ENCODE measurements around the gene CIRBP. TPM values are rescaled to one million over a fixed set of nuclear protein-coding genes. Genes with fewer than 3 reads are reported as not detected.

Gene CIRBP
- total RNA-seq, 2 experiments from 2014 or later, result 278 to 309 TPM

- H3K9me2 ChIP-seq (ENCODE audit: insufficient read depth, low read length), result no peaks in the 10 kb centered on the region
- H3K4me1 ChIP-seq (ENCODE audit: insufficient read depth, low read length, poor library complexity, severe bottlenecking), result peaks cover 69% of the 10 kb centered on the region
- H3K36me3 ChIP-seq (ENCODE audit: insufficient read depth, low read length), result peaks cover 72% of the 10 kb centered on the region
- no peak for TF ChIP-seq EZH2phosphoT487 (IDR thresholded peaks at IDR 0.05; ENCODE audit: borderline replicate concordance, low read depth, low read length)
- TF ChIP-seq CTCF (conservative IDR thresholded peaks at IDR 0.05; ENCODE audit: low read length), result no peak
- TSS peak; percentile 76 for BruUV-seq (replicated peaks)
- intact Hi-C loops (cut with micrococcal nuclease; ENCODE audit: unreplicated experiment), result no loop called here
- H2AFZ ChIP-seq (ENCODE audit: low read length), result no peak overlapping the region
- H4K20me1 ChIP-seq (ENCODE audit: insufficient read depth, low read length), result peaks cover 3% of the 10 kb centered on the region; the same call in 1 of the 2 replicates
- CTCF ChIA-PET (ENCODE audit: unreplicated experiment), result no interaction called here
- peak overlapping the region; percentile 82 for H3K4me3 ChIP-seq (ENCODE audit: low read depth, low read length, poor library complexity, severe bottlenecking)
- peaks cover 62% of the 10 kb centered on the region for H3K79me2 ChIP-seq (ENCODE audit: insufficient read depth, low read depth, low read length)
- peak overlapping the region; percentile 92 for H3K27ac ChIP-seq (ENCODE audit: low read depth, low read length, poor library complexity, severe bottlenecking)
- peak overlapping the region; percentile 100 for H3K4me2 ChIP-seq (ENCODE audit: low read length)
- POLR2A ChIA-PET, result interaction anchor here (1.0 kb wide), 1 partner anchor 77 kb away, joined by 3 read pairs; no protein-coding TSS in a partner anchor
- DNase-seq (ENCODE audit: low spot score), result no peak
- no peaks in the 10 kb centered on the region for H3K9me3 ChIP-seq (ENCODE audit: low read length)
Observed at GRCh38 chr19:1272423-1273262, 3.5 kb downstream of the CIRBP start.

GRCh38 chr19:1273263-1274041, 4.3 kb downstream of the CIRBP start:
- peak overlapping the region; percentile 92 for H3K27ac ChIP-seq (ENCODE audit: low read depth, low read length, poor library complexity, severe bottlenecking)
- no peak for DNase-seq (ENCODE audit: low spot score)
- no peak for TF ChIP-seq CTCF (conservative IDR thresholded peaks at IDR 0.05; ENCODE audit: low read length)
- H3K9me2 ChIP-seq (ENCODE audit: insufficient read depth, low read length), result no peaks in the 10 kb centered on the region
- ChIA-PET POLR2A (interaction anchor here (0.6 to 1.0 kb wide), 2 partner anchors 76 to 316 kb away, joined by 3 to 6 read pairs; no protein-coding TSS in a partner anchor), CTCF (ENCODE audit: unreplicated experiment) (no interaction called here)
- peaks cover 3% of the 10 kb centered on the region; the same call in 1 of the 2 replicates for H4K20me1 ChIP-seq (ENCODE audit: insufficient read depth, low read length)
- H3K4me1 ChIP-seq (ENCODE audit: insufficient read depth, low read length, poor library complexity, severe bottlenecking), result peaks cover 61% of the 10 kb centered on the region
- peaks cover 63% of the 10 kb centered on the region for H3K79me2 ChIP-seq (ENCODE audit: insufficient read depth, low read depth, low read length)
- peaks cover 80% of the 10 kb centered on the region for H3K36me3 ChIP-seq (ENCODE audit: insufficient read depth, low read length)
- BruUV-seq (replicated peaks), result TSS peak; percentile 70
- peak overlapping the region; percentile 95 for H3K4me3 ChIP-seq (ENCODE audit: low read depth, low read length, poor library complexity, severe bottlenecking)
- H3K9me3 ChIP-seq (ENCODE audit: low read length), result no peaks in the 10 kb centered on the region
- intact Hi-C loops (cut with micrococcal nuclease; ENCODE audit: unreplicated experiment), result no loop called here
- peak overlapping the region; percentile 100 for H3K4me2 ChIP-seq (ENCODE audit: low read length)
- no peak overlapping the region for H2AFZ ChIP-seq (ENCODE audit: low read length)

All from OCI-LY7 (cell line).